ENCODE data around the gene SLC9A3.

SLC9A3 gene

GRCh38 chr5:538271-538771, 14.1 kb upstream of the SLC9A3 start:
- DNase-seq, result no peak

DNA sequence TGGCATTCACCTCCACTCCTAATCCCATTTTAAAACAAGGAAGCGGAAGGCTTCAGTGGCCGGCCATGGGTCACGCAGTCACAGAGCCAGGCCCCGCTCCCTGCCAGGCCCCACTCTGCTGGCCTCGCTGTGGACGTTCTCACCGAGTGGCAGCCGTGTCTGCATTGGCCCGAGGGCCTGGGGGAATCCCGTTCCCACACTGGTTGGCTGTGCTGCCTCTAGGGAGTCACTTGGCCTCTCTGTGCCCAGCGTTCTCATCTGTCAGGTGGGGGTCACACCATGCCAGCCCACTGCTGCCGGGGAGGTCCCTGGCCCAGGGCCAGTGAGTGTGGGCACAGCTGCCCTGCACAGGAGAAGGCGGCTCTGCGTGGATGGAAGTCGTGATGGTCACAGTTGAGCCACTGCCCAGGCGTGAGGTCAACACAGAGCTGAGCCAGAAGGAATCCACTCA, 13.4 kb upstream of the SLC9A3 start:
- no peak for DNase-seq

GRCh38 chr5:537098-537497, 12.8 kb upstream of the SLC9A3 start:
- no peak for DNase-seq

GRCh38 chr5:535846-536698, 11.8 kb upstream of the SLC9A3 start:
- no peak for DNase-seq

DNA sequence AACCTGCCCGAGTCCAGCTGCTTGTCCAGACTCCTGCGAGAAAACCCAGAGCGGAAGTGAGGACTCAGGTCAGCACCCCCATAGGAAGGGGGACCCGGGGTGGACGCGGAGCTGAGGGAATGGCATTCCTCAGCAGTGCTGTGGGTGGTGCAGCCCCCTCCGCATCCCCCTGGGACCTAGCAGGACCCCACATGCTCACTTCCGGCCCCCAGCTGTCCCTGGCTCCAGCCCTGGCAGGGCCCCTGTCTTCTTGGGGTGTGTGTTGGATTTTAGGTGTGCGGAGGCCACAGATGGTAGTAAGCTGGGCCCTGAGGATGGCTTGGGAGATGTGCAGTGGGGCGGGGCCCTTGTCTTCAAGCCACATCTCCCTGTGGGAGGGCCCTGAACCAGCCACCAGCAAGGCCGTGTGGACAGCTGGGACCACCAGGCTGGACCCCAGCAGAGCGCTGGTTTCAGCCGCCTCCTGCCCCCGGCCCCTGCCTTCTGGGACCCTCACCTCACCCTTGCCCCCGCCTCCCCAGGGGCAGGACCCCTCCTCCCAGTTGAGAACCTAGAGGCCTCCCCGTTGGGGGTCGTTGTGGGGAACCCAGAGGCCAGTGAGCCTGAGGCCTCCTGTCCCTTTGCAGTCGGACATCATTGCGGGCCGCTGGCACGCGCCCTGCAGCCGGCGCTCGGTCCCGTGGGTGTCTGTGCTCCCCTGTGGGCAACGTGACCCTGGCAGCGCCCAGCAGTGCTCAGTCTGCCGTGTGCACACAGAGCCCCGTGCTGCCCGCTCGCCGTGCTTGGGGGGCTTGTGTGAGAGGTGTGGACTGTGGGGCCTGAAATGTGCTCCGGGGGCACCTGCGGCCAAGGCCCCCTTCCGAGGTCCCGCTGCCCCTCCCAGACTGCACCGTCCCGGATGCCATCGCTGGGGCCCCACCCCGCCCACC, 10.8 kb upstream of the SLC9A3 start:
- no peak for DNase-seq

DNA sequence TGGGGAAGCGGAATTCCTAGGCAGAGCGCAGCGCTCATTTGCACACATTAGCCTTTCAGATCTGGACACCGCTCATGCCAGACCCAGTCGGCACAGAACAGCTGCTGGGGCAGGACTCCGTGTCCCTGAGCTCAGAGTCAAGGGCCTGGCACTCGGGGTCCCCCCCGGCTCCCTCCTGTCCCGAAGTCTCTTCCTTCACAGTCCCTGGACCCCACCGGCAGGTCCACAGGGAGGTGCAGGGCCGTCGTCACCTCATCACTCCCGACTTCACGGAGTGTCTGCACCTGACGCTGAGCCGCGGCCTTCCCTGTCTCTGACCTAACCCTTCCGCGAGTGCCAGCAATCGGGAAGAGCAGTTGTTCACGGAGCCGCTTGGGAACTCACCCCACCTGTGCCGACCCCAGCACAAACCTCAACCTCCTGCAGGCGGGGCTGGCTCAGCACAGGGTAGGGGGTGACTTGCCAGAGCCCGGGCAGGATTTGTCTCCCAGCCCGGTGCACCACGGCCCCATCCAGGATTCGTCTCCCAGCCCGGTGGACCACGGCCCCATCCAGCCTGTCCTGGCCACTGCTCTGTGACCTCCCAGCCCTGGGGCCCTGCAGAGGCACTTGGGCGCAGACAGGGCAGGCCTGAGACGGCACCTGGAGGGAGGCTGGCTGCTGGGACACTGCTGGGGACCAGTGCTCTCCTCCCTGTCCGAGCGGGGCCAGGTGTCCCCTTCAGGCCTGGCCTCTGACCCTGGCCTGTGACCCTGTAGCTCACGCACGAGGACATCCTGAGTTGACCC, 9.9 kb upstream of the SLC9A3 start:
- no peak for DNase-seq

DNA sequence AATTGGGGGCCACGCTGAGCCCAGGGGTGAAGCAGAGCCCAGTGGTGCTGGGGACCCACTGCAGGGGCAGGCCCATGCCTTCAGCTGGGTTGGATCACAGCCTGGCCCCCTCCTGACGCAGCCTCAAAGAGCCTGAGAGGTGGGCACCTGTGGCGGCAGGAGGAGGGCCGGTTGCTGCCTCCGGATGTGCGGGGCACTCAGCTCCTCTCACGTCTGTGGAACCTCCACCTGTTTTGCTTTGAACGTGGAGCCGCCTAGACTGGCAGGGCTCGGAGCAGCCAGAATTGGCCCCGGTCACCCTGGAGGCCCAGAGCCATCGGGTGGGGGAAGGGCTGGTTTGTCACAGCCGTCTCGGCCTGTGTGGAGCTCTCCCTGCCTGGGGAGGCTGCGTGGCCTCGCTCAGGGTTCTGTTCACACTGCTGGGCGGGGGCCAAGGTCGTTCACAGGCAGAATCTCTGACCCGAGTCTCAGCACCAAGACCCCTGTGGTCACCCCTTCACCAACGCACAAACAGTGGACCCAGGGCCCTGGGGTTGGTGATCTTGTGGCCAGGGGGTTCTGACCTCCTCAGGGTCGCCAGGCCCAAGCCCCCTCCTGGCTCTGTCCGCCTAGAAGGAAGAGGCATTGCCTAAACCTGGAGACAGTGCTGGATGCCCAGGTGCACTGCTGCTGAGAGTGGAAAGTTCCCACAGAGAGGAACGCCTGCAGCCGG, 9.2 kb upstream of the SLC9A3 start:
- no peak for DNase-seq

DNA sequence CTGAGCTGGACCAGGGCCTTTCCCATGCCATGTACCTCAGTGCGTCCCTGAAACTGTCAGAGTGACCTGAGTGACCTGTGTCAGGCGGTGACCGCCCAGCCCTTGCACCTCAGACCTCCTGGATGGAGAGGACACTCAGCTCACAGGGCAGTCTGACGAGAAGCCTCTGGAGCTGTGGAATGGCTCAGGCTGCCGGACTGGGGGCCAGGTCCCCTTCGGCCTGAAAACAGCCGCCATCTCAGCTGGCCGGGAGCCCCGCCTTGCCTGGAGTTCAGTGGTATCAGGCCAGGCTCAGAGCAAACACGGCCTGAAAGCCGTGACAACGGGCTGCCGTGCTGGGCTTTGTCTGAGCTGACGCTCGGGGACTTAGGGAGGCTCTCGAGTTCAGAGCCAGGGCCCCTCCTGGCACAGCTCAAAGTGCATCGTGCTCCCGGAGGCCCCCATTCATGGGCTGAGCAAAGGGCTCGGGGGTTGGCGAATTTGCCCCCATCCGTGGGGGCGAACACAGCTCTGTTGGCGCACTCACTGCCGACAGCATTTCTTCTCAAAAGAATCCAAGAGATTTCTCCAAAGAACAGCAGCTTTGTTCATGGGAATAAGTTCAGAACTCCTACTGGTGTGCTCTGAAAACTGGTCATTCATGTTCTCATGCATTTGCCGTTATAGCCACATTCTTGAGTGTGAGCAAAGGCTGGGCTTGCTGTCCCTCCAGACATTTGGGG, 8.4 kb upstream of the SLC9A3 start:
- DNase-seq, result no peak

DNA sequence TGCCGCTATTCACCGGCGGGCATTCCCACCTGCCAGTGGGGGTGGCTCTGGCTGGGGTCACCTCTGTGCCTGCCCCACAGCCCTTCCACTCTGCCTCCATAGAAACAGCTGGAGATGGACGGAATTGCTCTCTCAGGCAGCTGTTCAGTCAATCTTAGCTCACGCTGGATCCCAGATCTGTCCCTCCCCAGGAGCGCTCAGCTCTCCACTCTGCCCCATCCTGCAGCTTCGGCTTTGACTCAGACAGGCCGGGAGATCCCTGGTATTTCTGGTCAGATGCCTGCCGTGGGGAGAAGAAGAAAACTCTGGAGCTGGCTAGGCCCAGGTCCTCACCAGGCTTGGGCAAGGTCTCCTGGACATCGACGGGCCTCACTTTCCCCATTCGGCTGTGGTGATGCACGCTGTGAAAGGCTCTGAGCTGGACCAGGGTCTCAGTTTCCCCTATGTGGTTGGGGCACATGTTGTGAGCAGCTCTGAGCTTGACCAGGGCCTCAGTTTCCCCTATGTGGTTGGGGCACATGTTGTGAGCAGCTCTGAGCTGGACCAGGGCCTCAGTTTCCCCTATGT, 7.6 kb upstream of the SLC9A3 start:
- DNase-seq, result no peak

- no peak for DNase-seq
These were observed 7.0 kb upstream of the SLC9A3 start for GRCh38 chr5:531101-531748.

DNA sequence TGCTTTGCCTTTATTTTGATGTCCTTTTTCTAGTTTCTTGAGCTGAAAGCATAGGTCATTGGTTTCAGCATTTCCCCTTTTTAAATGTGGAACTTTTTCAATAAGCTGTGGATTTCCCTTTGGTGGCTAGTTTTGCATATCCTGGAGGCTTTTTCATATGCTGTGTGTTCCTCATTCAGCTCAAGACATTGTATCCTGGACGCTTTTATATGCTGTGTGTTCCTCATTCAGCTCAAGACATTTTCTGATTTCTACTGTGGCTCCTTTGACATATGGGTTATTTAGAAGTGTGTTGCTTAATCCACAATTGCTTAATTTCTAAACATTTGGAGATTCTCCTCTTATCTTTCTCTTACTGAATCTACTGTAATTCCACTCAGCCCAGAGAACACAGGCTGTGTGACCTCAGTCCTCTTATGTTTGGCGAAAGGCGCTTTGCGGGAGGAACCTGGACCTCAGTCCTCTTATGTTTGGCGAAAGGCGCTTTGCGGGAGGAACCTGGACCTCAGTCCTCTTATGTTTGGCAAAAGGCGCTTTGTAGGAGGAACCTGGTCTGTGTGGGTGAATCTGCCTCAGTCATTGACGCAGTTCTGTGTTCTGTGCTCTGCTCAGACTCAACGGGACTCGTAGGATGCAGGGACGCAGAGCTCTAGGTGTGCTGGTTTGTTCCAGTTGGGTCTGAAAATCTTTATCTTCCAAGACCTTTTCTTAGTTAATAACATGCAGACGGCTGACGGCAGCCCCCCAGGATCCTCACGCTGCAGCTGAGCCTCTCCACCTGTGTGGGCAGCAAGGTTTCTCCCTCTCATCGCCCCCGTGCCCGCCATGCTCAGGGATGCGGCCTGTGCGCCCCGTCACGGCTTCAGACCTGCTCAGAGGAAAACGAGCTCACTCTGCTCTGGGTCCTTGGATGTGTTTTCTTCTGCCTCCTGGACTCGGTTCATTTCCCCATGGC, 6.0 kb upstream of the SLC9A3 start:
- DNase-seq, result no peak

DNA sequence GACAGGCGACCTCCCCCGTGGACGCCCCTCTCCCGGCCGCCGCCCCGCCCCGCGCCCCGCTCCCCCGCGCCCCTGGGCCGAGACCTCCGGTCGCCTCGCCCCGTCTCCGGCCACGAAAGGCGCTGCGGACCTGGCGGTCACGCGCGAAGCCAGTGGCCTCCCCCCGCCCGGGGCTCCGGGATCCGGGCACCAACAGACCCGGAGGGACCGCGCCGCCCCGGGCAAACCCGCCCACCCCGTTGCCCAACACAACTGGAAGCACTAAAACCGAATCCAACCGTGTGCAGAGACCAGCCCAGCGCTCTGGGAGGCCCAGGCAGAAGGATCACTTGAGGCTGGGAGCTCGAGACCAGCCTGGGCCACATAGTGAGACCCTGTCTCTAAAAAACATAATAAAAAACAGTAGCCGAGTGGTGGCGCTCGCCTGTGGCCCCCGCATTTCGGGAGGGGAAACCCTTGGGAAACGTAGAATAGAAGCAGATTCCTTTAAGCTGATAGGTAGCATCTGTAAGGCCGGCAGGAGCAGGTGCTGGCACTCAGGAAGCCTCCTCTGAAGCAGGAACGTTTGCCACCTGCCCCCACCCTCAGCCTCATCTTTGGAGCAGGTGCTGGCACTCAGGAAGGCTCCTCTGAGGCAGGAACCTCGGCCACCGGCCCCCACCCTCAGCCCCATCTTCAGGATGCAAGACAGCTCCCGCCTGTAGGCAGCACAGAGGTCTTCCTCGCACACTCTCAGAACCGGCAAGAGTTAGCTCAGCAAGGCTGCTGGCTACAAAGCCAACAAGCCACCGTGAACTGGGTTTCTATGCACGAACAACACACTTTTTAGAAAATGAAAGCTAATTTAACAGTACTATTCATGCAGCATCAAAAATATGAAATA, 4.6 kb upstream of the SLC9A3 start:
- no peak for DNase-seq

DNA sequence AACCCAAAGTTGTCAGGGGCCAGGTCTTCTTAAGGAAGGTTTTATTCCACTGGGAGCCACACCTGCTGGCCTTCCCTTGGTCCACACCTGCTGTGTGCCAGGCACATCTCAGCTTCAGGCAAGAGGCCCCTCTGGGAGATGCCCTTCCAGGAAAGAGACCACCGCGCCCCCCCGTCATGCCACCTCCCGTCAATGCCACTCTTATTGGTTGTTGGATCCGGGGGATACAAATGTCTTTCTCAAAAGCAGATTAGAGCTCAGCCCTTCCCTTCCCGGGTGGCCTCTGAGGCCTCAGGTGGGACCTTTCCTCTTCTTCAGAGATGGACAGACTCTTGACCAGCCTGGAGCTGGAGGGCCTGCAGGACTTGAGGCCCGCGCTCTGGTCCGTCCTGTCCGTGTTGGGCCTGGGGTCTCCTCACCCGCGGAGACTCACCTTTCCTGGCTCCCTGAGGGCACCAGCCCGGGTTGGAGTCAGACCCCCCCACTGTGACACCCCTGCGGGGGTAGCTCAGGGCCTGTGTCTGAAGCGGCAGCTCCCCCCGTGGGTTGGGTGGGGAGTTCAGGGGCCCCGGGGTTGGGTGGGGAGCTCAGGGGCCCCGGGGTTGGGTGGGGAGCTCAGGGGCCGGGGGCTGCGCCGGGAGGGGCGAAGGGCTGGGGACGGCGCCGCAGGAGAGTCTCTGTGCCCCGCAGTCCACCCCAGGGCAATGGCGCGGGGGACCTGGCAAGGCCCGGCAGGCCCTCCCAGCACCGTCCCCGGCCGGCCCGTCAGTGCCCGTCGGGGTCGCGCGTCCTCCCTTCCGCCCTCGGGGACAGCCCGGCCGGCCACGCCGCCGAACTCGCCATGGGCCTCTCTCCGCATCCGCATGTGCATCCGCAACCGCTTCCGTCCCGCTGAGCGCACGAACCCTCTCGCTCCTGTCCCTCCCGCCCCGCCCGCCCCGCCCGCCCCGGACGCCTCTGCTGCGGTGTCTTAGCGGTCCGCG, 3.7 kb upstream of the SLC9A3 start:
- no peak for DNase-seq

- no peak for DNase-seq
These were observed 2.3 kb upstream of the SLC9A3 start for GRCh38 chr5:526456-527088.

- DNase-seq, result no peak
These were observed 1.7 kb upstream of the SLC9A3 start for GRCh38 chr5:525916-526315.

DNA sequence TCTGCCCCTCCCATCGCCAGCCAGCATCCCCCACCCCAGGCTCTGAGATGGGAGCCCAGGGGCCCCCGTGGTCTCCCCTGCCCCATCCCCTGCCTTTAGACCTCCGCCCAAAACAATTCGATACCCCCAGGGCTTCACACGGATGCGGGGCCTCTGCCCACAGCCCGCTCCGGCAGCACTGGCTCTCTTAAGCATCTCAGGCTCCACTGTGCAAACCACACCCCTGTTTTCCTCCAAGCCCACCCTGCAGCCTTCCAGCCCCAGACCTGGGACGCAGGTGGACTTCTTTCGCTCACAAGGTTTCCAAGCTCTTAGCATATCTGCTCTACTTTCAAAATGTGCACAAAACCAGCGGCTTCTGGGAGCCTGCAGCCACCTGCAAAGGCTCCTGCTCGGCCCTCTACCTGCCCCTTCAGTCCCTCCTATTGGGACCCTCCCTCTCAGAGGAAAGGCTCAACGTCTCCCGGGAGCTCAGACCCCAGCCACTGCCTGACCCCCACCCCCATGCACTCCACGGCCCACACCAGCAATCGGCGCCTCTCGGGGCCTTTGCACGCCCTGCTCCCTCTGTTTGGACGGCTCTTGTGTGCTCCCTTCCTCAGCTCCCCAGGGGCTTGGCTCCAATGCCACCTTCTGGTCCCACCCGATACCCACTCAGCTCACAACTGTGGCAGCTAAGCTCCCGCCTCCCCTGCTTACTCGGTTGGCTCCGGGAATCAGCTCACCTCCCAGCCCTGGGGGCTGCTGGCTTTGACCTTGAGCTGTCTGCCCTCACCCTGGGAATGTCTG, 918 bp upstream of the SLC9A3 start:
- DNase-seq, result no peak
